GM19099 (cell line): ENCODE measurements around the gene DENND5A.

Source experiments
- POLR2A ChIP-seq: IDR thresholded peaks from 3 replicates; pipeline ENCODE4 v1.6.1; 2011; ENCODE audit warnings: low read depth; ENCODE audit not compliant: insufficient read length; ENCODE audit errors: extremely low read depth

The DENND5A gene

DNA sequence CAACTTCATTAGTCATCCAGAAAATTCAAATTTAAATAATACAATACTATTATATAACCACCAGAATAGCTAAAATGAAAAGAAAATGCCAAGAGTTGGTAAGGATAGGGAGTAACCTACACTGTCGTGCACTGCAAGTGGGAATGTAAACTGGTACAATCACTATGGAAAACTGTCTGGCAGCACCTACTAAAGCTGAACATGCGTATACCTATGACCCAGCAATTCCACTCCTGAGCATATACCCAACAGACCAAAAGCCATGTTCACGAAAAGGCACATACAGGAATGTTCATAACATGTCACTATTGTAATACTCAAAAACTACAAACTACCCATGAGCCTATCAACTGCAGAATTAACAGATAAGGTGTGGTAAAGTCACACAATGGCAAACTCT lies 32.7 kb downstream of the DENND5A start:
- no peak for TF ChIP-seq POLR2A

DNA sequence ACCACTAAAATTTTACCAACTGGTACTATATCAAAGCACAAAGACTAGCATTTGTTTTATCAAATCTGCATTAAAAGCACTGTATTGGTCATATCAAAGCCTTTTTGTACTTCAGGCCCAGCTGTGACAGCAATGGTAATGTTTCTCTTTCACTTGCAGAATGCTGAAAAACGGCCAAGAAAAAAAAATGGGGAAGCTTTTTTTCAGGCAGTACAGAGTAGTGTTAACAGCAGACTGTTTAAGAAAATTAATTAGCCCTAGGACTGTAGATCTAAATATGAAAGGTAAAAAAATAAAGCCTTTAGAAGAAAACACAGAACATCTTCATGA lies 33.3 kb downstream of the DENND5A start:
- TF ChIP-seq POLR2A: no peak

GRCh38 chr11:9230296-9230695 lies 34.9 kb downstream of the DENND5A start:
- TF ChIP-seq POLR2A: no peak

GRCh38 chr11:9228091-9228490 lies 37.1 kb downstream of the DENND5A start:
- TF ChIP-seq POLR2A: no peak

GRCh38 chr11:9225748-9226298 lies 39.3 kb downstream of the DENND5A start:
- no peak for TF ChIP-seq POLR2A

DNA sequence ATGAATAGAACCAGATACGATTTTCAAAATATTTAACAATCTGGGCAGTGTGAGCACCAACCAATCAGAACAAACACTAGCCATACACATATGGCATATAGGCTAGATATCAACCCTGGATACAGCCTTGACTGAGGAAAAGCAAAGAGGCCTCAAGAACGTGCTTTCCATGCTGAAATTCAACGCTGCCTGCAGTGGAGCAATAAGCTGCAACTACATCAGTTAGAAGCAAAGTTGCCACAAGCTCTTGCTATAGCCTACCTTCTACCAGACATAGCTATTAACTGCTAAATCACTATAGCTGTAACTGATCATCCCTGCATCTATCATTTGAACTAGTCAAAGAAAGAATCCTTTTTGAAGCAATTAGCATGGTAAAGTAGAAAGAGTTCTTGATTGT lies 42.5 kb downstream of the DENND5A start:
- TF ChIP-seq POLR2A: no peak

DNA sequence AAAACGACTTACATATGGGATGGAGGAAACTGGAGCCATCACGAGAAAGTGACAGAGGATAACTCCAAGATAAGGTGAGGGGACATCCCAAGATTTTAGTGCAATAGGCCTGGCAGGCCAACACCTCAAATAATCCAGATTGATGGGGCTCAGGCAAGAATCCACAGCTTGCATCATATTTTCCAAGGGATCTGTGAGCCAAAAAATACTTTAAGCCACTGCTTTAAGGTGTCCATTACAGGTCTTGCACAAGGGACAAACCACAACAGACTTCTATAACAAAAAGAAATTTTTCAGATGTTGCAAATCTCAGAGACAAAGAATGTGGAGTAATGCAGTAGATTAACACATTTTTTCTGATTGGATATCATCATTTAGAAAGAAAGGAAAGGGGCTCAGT lies 45.6 kb downstream of the DENND5A start:
- no peak for TF ChIP-seq POLR2A

GRCh38 chr11:9219115-9219514 lies 46.0 kb downstream of the DENND5A start:
- no peak for TF ChIP-seq POLR2A

DNA sequence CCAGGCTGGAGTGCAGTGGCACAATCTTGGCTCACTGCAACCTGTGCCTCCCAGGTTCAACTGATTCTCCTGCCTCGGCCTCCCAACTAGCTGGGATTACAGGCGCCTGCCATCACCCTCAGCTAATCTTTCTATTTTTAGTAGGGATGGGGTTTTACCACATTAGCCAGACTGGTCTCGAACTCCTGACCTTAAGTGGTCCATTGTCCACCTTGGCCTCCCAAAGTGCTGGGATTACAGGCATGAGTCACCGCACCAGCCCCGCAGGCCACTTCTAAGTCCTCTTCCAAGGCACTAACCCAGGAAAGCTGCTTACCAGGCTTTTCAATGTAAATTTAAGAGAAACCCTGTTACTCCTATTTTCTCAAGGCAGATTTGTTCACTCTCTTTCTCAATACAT lies 50.4 kb downstream of the DENND5A start:
- TF ChIP-seq POLR2A: no peak

GRCh38 chr11:9211322-9211721 lies 53.8 kb downstream of the DENND5A start:
- TF ChIP-seq POLR2A: no peak

GRCh38 chr11:9210922-9211320 lies 54.2 kb downstream of the DENND5A start:
- TF ChIP-seq POLR2A: no peak

- no peak for TF ChIP-seq POLR2A
These were observed 54.8 kb downstream of the DENND5A start for GRCh38 chr11:9210224-9210921.

GRCh38 chr11:9208726-9209501 lies 56.2 kb downstream of the DENND5A start:
- TF ChIP-seq POLR2A: no peak

DNA sequence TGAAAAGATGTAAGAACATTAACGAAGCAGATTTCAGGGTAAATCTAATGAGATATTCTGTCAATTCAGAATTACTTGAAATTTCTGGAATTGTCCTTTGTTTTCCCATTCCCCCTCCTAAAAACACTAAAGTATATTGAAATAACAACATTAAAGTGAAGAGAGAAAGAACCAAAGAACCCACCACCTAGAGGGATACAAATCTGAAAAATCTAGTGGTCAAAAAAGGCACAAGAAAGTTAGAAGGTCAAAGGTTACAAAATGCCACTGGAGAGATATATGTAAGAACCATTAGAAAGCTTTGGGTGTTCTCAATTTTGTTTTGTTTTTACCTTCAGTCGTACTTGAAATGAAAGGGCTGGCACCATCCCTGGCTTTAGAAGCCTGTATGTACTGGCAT lies 57.9 kb downstream of the DENND5A start:
- no peak for TF ChIP-seq POLR2A

DNA sequence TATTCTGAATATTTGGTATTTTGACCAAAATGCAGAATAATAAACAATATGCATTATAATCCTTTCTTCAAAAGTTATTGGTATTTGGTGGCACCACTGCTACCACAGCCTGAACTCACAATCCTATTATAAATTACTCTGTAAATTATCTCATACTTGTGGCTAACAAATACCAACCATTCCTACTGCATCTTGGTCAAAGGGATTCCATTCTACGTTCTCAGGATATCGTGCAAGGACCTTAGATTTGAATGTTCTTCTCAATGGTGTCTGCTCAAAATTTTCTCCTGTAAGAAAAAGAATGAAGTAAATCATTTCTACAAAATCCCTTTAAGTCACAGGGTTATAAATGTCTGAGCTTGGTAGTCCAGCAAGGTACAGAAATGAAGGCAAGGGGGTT lies 58.7 kb downstream of the DENND5A start:
- no peak for TF ChIP-seq POLR2A

DNA sequence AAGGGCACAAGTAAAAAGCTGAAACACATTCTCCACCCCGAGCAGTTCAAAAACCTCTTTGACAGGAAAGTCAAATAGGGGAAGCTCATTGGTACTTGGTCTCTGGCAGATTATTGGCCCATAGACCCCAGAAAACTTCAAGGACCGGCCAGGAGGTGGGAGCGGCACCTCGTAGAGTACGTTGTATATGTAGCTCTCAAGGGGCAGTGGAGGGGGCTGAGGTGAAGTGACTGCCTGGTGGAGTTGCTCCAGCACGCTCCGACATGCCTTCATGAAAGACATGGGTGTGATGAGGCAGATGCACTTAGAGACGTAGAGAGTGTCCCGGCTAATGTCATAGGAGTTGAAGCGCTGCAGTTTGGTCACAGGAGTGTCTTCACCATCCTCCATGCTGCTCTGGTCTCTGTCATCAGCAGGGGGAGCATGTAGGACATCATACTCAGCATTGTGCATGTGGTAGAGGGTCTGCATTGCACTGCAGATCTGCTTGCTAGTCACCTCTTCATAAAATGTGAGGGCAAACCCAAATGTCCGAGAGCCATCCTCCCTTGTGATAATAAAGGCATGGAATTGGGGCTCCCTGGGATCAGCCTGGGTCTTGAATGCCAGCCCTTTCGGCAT lies 61.3 kb downstream of the DENND5A start:
- no peak for TF ChIP-seq POLR2A
